Activated CD8-positive, alpha-beta memory T cell treated with anti-CD3 and anti-CD28 coated beads, Interleukin-2, amount 50 U/mL, for 48 hours (primary cell): ENCODE data around the gene RIMKLB.
"Not testable (repeated sequence)": the region's sequence is repeated elsewhere in the genome, so short reads cannot be mapped to it uniquely, and the experiment has no call there.

ENCODE experiments used
- DNase-seq: peaks from one replicate; pipeline ENCODE4 v3.0.0-alpha.2; 2020

The RIMKLB gene

GRCh38 chr12:8779862-8780261 lies 82.1 kb downstream of the RIMKLB start:
- DNase-seq, result no peak

DNA sequence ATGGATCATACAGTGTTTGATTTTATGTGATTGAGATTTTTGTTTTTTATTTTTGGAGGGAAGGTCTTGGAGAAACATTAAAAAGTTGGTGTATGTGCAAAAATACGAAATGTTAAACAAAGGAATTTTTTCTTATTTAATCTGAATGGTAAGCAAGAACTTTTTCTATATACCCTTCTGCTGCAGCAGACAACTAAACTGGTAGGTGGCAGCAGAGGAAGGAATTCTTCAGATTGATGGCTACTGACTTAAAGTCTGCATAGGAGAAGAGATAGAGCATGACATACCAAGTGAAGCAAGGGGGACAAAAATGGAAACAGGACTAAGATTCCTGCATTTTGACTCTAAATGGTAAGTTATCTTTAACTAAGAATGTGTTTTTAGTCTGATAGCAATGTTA lies 82.6 kb downstream of the RIMKLB start:
- no peak for DNase-seq

- no peak for DNase-seq
Measured at GRCh38 chr12:8781381-8782127, 83.8 kb downstream of the RIMKLB start.

GRCh38 chr12:8784290-8784888 lies 86.6 kb downstream of the RIMKLB start:
- DNase-seq, result no peak

GRCh38 chr12:8785499-8785898 lies 87.7 kb downstream of the RIMKLB start:
- DNase-seq, result no peak

- not testable (repeated sequence) for DNase-seq
Measured at GRCh38 chr12:8787206-8787605, 89.4 kb downstream of the RIMKLB start.

- DNase-seq, result not testable (repeated sequence)
Measured at GRCh38 chr12:8788706-8789105, 90.9 kb downstream of the RIMKLB start.

GRCh38 chr12:8789341-8790013 lies 91.7 kb downstream of the RIMKLB start:
- not testable (repeated sequence) for DNase-seq

DNA sequence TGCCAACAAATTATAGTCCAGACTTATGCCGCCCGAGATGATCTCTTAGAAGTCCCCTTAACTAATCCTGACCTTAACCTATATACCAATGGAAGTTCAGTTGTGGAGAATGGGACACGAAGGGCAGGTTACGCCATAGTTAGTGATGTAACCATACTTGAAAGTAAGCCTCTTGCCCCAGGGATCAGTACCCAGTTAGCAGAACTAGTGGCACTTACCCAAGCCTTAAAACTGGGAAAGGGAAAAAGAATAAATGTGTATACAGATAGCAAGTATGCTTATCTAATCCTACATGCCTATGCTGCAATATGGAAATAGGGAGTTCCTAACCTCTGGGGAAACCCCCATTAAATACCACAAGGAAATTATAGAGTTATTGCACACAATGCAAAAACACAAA lies 95.4 kb downstream of the RIMKLB start:
- DNase-seq, result not testable (repeated sequence)

GRCh38 chr12:8794611-8795010 lies 96.8 kb downstream of the RIMKLB start:
- not testable (repeated sequence) for DNase-seq

GRCh38 chr12:8796831-8797626 lies 99.2 kb downstream of the RIMKLB start:
- DNase-seq, result no peak

DNA sequence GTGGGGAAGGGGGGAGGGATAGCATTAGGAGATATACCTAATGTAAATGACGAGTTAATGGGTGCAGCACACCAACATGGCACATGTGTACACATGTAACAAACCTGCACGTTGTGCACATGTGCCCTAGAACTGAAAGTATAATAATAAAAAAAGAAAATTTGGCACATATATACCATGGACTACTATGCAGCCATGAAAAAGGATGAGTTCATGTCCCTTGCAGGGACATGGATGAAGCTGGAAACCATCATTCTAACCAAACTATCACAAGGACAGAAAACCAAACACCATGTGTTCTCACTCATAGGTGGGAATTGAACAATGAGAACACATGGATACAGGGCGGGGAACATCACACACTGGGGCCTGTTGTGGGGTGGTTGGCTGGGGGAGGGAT lies 103.4 kb downstream of the RIMKLB start:
- not testable (repeated sequence) for DNase-seq

DNA sequence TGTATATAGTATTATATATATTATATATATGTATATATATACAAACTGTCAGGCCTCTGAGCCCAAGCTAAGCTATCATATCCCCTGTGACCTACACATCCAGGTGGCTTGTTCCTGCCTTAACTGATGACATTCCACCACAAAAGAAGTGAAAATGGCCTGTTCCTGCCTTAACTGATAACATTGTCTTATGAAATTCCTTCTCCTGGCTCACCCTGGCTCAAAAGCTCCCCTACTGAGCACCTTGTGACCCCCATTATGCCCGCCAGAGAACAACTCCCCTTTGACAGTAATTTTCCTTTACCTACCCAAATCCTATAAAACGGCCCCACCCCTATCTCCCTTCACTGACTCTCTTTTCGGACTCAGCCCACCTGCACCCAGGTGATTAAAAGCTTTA lies 107.0 kb downstream of the RIMKLB start:
- not testable (repeated sequence) for DNase-seq

GRCh38 chr12:8805487-8805886 lies 107.7 kb downstream of the RIMKLB start:
- DNase-seq, result not testable (repeated sequence)

- DNase-seq, result not testable (repeated sequence)
Measured at GRCh38 chr12:8807084-8807483, 109.3 kb downstream of the RIMKLB start.

DNA sequence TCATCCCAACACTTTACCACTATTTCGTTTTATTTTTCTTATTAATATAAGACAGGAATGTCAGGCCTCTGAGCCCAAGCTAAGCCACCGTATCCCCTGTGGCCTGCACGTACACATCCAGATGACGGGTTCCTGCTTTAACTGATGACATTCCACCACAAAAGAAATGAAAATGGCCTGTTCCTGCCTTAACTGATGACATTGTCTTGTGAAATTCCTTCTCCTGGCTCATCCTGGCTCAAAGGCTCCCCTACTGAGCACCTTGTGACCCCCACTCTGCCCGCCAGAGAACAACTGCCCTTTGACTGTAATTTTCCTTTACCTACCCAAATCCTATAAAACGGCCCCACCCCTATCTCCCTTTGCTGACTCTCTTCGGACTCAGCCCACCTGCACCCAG lies 112.3 kb downstream of the RIMKLB start:
- not testable (repeated sequence) for DNase-seq

GRCh38 chr12:8813572-8814357 lies 116.0 kb downstream of the RIMKLB start:
- DNase-seq, result no peak

- no peak for DNase-seq
Measured at GRCh38 chr12:8816448-8817050, 118.8 kb downstream of the RIMKLB start.

DNA sequence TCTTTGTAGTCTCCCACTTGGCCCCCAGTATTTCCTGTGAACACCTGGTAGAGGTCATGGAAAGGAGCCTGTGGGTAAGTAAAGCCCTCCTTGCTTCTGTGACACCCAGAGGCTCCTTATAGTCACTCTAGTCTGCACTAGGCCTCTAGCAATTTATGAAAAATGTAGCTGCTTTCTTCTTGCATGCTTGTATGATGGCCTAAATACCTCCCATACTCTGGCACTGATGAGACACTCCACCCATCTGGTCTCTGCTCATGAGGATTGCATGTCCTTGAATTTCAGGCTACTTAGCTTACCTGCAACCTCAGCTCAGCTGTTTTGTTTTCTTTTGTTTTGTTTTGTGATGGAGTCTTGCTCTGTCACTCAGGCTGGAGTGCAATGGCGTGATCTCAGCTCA lies 120.1 kb downstream of the RIMKLB start:
- DNase-seq, result no peak

DNA sequence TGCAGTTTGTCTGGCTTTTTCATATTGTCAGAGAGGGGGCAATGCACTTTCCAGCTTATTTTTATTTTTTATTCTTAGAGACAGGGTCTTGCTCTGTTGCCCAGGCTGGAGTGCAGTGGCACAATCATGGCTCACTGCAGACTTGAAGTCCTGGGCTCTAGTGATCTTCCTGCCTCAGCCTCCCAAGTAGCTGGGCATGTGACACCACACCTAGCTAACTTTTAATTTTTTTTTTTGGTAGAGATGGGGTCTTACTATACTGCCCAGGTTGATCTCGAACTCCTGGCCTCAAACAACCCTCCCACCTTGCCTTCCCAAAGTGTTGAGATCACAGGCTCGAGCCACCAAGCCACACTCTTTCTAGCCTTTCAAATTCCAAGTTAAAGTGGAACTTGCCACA lies 120.7 kb downstream of the RIMKLB start:
- no peak for DNase-seq

DNA sequence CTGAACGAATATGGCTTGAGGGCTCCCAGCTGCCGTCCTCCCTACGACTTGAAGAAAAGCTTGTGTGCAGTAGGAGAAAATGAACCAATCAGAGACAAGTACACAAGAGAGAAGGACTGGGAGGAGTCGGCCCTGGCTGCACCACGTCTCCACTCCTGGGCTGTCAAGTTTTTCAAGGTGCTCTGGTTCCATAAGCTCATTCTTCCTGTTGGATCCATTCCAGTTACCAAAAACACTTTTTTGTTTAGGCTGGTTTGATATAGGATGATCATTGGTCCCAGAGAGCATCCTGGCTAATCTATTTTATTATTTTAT lies 121.8 kb downstream of the RIMKLB start:
- no peak for DNase-seq
